PFSK-1 (cell line): Measurements from ENCODE around the gene HABP2.

Source experiments
- FOXP2 ChIP-seq: optimal IDR thresholded peaks from 2 replicates; pipeline ENCODE3; 2011; ENCODE audit warnings: borderline replicate concordance, control low read depth, inconsistent platforms; ENCODE audit not compliant: insufficient read depth; ENCODE audit errors: extremely low read length, extremely low read depth
- POLR2AphosphoS5 ChIP-seq: IDR thresholded peaks from 2 replicates; pipeline ENCODE4 v1.6.1; 2012; ENCODE audit warnings: low read depth, mild to moderate bottlenecking, control low read depth, low read length, moderate library complexity
- SIN3A ChIP-seq: IDR thresholded peaks from 2 replicates; pipeline ENCODE4 v1.6.1; 2012; ENCODE audit warnings: mild to moderate bottlenecking, low read length, moderate library complexity, borderline replicate concordance; ENCODE audit not compliant: insufficient read depth
- TAF1 ChIP-seq: IDR thresholded peaks from 2 replicates; pipeline ENCODE4 v1.6.1; 2012; ENCODE audit warnings: low read length, control low read depth, borderline replicate concordance; ENCODE audit not compliant: insufficient read depth
- TF ChIP-seq, protein P1 (sequence below), 2 experiments: IDR thresholded peaks; 2 replicates each; pipeline versions ENCODE4 v1.6.1 to v1.8.0; 2011 to 2012; ENCODE audit warnings: low read depth in 2 of 2, low read length in 2 of 2, control low read depth in 1 of 2, inconsistent platforms in 1 of 2, mild to moderate bottlenecking in 1 of 2, moderate library complexity in 1 of 2; ENCODE audit not compliant: insufficient read depth in 1 of 2

Gene HABP2

DNA sequence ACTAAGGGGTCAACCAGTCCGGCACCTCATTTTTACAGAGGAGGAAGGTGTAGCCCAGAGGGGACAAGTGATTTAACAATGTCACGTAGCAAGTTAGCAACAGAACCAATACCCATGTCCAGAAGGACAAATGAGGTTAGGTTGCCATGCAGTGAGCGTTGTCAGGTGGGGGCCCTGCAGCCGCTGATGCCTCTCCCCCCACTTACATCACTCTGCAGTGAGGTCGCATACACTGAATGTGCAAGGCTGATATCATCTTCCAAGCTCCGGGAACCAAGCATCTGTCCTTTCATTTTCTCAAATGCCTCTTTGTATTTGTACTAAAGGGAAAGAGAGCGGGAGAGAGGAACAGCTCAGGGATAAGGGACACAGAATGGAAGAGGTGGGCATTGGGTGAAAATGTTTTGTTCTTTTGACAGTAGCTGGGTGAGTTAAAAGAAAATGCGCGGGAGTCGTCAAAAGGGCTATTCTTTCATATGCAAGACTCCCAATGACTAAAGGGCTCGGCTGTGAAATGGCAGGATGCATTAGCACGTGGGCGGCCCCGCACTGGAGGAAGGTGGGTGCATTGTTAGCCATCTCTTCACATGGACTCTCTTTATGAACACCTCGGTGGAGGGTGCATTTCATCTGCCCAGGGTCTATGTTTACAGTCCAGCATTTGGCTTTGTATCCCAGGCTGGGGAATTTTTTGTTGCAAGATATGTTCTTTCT is 61.3 kb downstream of the HABP2 start:
- no peak for TF ChIP-seq POLR2AphosphoS5
- TF ChIP-seq, protein P1, sequence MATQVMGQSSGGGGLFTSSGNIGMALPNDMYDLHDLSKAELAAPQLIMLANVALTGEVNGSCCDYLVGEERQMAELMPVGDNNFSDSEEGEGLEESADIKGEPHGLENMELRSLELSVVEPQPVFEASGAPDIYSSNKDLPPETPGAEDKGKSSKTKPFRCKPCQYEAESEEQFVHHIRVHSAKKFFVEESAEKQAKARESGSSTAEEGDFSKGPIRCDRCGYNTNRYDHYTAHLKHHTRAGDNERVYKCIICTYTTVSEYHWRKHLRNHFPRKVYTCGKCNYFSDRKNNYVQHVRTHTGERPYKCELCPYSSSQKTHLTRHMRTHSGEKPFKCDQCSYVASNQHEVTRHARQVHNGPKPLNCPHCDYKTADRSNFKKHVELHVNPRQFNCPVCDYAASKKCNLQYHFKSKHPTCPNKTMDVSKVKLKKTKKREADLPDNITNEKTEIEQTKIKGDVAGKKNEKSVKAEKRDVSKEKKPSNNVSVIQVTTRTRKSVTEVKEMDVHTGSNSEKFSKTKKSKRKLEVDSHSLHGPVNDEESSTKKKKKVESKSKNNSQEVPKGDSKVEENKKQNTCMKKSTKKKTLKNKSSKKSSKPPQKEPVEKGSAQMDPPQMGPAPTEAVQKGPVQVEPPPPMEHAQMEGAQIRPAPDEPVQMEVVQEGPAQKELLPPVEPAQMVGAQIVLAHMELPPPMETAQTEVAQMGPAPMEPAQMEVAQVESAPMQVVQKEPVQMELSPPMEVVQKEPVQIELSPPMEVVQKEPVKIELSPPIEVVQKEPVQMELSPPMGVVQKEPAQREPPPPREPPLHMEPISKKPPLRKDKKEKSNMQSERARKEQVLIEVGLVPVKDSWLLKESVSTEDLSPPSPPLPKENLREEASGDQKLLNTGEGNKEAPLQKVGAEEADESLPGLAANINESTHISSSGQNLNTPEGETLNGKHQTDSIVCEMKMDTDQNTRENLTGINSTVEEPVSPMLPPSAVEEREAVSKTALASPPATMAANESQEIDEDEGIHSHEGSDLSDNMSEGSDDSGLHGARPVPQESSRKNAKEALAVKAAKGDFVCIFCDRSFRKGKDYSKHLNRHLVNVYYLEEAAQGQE (IDR thresholded peaks at IDR 0.05; ENCODE audit: insufficient read depth in 1 of 2, low read depth in 2 of 2, low read length in 2 of 2) = no peak
- no peak for TF ChIP-seq TAF1
- no peak for TF ChIP-seq FOXP2
- TF ChIP-seq SIN3A = no peak

DNA sequence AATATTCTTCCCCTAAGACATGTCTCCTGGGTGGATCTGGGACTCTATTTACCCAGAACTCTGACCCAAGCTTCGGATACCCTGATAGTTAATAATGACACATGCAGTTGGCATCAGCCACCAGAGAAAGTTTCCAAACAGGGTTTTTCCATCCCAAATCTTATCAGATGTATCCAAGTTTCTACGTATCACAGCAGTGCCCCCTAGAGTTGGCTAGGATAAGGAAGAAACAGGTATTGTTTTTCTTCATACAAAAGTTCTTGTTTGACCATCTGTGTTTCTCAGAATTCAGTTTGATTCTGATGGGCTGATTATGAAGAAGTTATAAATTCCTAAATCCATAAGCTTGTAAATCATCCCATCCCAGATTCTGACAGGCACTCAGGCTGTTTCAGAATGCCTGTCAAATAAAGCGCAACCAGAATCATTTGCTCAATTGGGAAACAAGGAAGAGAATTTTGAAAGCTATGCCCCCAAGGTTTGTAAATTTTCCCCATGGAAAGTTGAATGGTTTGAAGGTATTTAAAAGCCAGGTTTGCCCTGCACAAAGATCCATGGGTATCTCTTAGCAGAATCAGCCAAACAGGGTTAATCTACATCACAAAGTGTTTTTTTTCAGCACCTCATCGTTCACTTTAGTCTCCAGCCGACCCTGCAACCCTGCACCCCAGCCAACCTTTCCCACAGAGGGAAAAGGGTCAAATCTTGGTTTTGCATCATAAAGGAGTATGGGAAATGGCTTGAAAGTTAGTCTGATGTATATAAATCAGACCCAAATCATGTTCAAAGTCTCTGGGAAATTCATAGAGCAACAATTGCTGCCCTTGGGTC is 63.6 kb downstream of the HABP2 start:
- TF ChIP-seq TAF1 (no peak), FOXP2 (no peak), POLR2AphosphoS5 (no peak), SIN3A (no peak)
- TF ChIP-seq, protein P1 (IDR thresholded peaks at IDR 0.05; ENCODE audit: insufficient read depth in 1 of 2, low read depth in 2 of 2, low read length in 2 of 2) = no peak

DNA sequence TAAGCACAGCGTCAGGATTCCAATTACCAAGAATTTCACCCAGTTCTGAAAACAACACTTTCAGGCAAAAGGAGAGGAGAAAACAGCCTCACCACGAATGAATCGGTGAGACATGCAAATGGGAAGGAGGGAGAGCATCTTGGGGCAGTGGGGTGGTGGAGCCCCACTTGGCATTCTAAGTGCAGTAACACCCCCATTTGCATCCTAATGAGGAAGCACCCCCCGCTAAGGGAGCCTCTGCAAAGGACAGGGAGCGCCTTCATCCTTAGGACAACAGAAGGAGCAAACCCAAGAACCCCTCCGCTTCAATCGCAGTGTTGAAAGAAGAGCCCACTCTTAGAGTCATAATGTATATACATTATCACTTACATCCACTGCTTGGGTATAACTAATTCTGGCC is 64.2 kb downstream of the HABP2 start:
- TF ChIP-seq, protein P1 (IDR thresholded peaks at IDR 0.05; ENCODE audit: insufficient read depth in 1 of 2, low read depth in 2 of 2, low read length in 2 of 2) = no peak
- TF ChIP-seq SIN3A = no peak
- TF ChIP-seq TAF1 = no peak
- TF ChIP-seq POLR2AphosphoS5 = no peak
- no peak for TF ChIP-seq FOXP2

DNA sequence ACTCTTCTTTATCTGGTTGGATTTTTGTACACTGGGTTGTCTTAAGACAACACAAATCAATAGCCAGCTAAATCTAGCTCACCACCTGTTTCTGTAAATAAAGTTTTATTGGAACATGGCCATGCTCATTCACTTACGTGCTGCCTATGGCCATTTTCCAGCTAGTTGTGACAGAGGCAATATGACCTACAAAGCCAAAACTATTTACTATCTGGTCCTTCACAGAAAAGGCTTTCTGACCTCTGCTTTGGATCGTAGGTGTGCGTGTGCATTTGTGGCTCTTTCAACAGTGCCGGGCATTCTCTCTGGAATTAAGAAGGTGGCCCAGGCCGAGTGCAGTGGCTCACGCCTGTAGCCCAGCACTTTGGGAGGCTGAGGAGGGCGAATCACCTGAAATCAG is 65.5 kb downstream of the HABP2 start:
- TF ChIP-seq TAF1 (no peak), SIN3A (no peak), FOXP2 (no peak)
- TF ChIP-seq, protein P1 (IDR thresholded peaks at IDR 0.05; ENCODE audit: insufficient read depth in 1 of 2, low read depth in 2 of 2, low read length in 2 of 2) = no peak
